ENCODE results near the gene AP3B1.
"Not testable (repeated sequence)": the region's sequence is repeated elsewhere in the genome, so short reads cannot be mapped to it uniquely, and the experiment has no call there.

The AP3B1 gene

GRCh38 chr5:78077369-78078068 lies 217.0 kb downstream of the AP3B1 start:
- TF ChIP-seq CTCF (IDR thresholded peaks at IDR 0.05; ENCODE audit: low read depth, low read length), result no peak
- H3K4me3 ChIP-seq (ENCODE audit: low read depth, low read length), result no peak overlapping the region

DNA sequence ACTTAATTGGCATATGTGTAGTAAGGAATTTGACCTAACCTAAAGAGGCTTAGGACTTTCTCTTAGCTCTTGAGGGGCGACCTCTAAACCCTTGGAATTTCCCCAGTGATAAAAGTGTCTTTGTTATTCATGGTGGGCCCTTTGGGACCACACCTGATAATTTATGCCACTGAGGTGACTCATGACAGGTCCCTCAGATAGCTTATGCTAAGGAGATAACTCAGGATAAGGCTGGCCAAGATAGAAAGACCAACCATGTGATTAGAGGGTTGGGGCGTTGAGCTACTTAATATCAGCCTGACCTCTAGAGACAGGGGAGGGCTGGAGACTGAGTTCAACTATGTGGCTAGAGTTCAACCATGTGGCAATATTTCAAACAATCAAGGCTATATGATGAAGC lies 218.1 kb downstream of the AP3B1 start:
- H3K4me3 ChIP-seq (ENCODE audit: low read depth, low read length), result no peak overlapping the region
- TF ChIP-seq CTCF (IDR thresholded peaks at IDR 0.05; ENCODE audit: low read depth, low read length), result no peak

- no peak for TF ChIP-seq CTCF (IDR thresholded peaks at IDR 0.05; ENCODE audit: low read depth, low read length)
Observed at GRCh38 chr5:78075301-78075700, 219.2 kb downstream of the AP3B1 start.

DNA sequence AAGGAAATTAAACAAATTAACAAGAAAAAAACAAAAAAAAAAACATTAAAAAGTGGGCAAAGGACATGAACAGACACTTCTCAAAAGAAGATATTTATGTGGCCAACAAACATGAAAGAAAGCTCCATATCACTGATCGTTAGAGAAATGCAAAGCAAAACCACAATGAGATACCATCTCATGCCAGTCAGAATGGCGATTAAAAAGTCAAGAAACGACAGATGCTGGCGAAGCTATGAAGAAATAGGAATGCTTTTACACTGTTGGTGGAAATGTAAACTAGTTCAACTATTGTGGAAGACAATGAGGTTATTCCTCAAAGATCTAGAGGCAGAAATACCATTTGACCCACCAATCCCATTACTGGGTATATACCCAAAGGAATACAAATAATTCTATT lies 223.8 kb downstream of the AP3B1 start:
- H3K4me3 ChIP-seq (ENCODE audit: low read depth, low read length), result not testable (repeated sequence)

More at GRCh38 chr5:78075301-78075700, 219.2 kb downstream of the AP3B1 start:
- no peak overlapping the region for H3K4me3 ChIP-seq (ENCODE audit: low read depth, low read length)

DNA sequence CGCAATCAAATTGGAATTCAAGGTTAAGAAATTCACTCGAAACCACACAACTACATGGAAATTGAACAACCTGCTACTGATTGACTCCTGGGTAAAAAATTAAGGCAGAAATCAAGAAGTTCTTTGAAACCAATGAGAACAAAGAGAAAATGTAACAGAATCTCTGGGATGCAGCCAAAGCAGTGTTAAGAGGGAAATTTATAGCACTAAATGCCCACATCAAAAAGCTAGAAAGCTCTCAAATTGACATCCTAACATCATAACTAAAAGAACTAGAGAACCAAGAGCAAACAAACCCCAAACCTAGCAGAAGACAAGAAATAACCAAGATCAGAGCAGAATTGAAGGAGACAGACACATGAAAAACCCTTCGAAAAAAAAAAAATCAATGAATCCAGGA lies 226.9 kb downstream of the AP3B1 start:
- not testable (repeated sequence) for H3K4me3 ChIP-seq (ENCODE audit: low read depth, low read length)

GRCh38 chr5:78066722-78067121 lies 227.8 kb downstream of the AP3B1 start:
- not testable (repeated sequence) for H3K4me3 ChIP-seq (ENCODE audit: low read depth, low read length)

DNA sequence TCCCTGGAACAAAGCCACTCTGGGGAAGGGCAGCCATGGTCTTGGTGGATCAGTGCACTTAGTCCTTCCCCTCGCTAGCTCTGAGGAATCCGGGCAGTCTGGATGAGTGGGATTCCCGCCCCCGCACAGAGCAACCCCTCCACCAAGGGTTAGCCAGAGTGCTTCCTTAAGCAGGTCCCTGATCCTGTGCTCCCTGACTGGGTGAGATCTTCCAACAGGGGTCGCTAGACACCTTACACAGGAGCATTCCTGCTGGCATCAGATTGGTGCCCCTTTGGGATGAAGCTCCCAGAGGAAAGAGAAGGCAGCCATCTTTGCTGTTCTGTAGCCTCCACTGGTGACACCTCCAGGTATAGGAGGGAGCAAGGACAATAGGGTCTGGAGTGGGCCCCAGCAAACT lies 228.8 kb downstream of the AP3B1 start:
- 0 out of 2 replicates have a peak, but pooled peaks have one; percentile 10 for TF ChIP-seq CTCF (IDR thresholded peaks at IDR 0.05; ENCODE audit: low read depth, low read length)
- no peak overlapping the region for H3K4me3 ChIP-seq (ENCODE audit: low read depth, low read length)

- no peak overlapping the region for H3K4me3 ChIP-seq (ENCODE audit: low read depth, low read length)
- no peak for TF ChIP-seq CTCF (IDR thresholded peaks at IDR 0.05; ENCODE audit: low read depth, low read length)
Observed at GRCh38 chr5:78064941-78065472, 229.5 kb downstream of the AP3B1 start.

- TF ChIP-seq CTCF (IDR thresholded peaks at IDR 0.05; ENCODE audit: low read depth, low read length), result no peak
- H3K4me3 ChIP-seq (ENCODE audit: low read depth, low read length), result no peak overlapping the region
Observed at GRCh38 chr5:78063495-78063894, 231.0 kb downstream of the AP3B1 start.
